PC-9 (cell line): ENCODE measurements around the gene RPL39. TPM values are rescaled to one million over a fixed set of nuclear protein-coding genes. Genes with fewer than 3 reads are reported as not detected.

ENCODE experiments used
- BruUV-seq: library from RNA; stranded (reverse); fragments of 400-500 nt; replicated peaks from 2 replicates; lab custom pipeline; 2021; lab: Mats Ljungman, UMichigan
- CTCF ChIA-PET: fragments of 300-600 bp; sonication (Branson Sonifier 250); formaldehyde crosslinking; loops from one replicate; lab custom pipeline; 2022; ENCODE audit warnings: antibody characterized with exemption; lab: Charles Lee
- POLR2A ChIA-PET: fragments of 300-600 bp; sonication (Branson Sonifier 250); formaldehyde crosslinking; loops from one replicate; lab custom pipeline; 2022; ENCODE audit warnings: antibody characterized with exemption; ENCODE audit not compliant: unreplicated experiment; lab: Charles Lee
- DNase-seq, 2 experiments: peaks; one replicate each; pipeline versions ENCODE4 v3.0.0 to v3.0.0-alpha.2; 2015 to 2022; ENCODE audit warnings: mixed read lengths in 1 of 2
- H2AFZ ChIP-seq: fragments of 200-600 bp; sonication (generic); 2 replicates; pipeline ENCODE4 v1.8.1; 2017; ENCODE audit warnings: antibody characterized with exemption
- H3F3A ChIP-seq: fragments of 200-600 bp; sonication (generic); 2 replicates; pipeline ENCODE4 v1.8.1; 2017; ENCODE audit warnings: antibody characterized with exemption, mild to moderate bottlenecking, low read depth; ENCODE audit not compliant: insufficient read depth
- H3K27ac ChIP-seq: fragments of 200-600 bp; sonication (generic); 2 replicates; pipeline ENCODE4 v1.6.1; 2016; ENCODE audit warnings: mixed run types
- H3K27me3 ChIP-seq: fragments of 200-600 bp; sonication (generic); 2 replicates; pipeline ENCODE4 v1.6.1; 2016; ENCODE audit warnings: low read depth, mixed run types; ENCODE audit not compliant: insufficient read depth
- H3K36me3 ChIP-seq: fragments of 200-600 bp; sonication (generic); 2 replicates; pipeline ENCODE4 v1.6.1; 2016; ENCODE audit warnings: low read depth, mixed run types
- H3K4me1 ChIP-seq: fragments of 200-600 bp; sonication (generic); replicated peaks from 2 replicates; pipeline ENCODE4 v1.6.1; 2016; ENCODE audit warnings: mixed run types; ENCODE audit not compliant: insufficient read depth
- H3K4me2 ChIP-seq: fragments of 200-600 bp; sonication (generic); 2 replicates; pipeline ENCODE4 v1.6.1; 2017; ENCODE audit warnings: mixed run types
- H3K4me3 ChIP-seq: fragments of 200-600 bp; sonication (generic); 2 replicates; pipeline ENCODE4 v1.6.1; 2016; ENCODE audit warnings: mixed run types
- H3K79me2 ChIP-seq: fragments of 200-600 bp; sonication (generic); 2 replicates; pipeline ENCODE4 v1.6.1; 2017; ENCODE audit warnings: low read depth, mixed run types
- H3K9me2 ChIP-seq: fragments of 200-600 bp; sonication (generic); 2 replicates; pipeline ENCODE4 v1.8.1; 2017; ENCODE audit warnings: mild to moderate bottlenecking; ENCODE audit not compliant: insufficient read depth
- H3K9me3 ChIP-seq: fragments of 200-600 bp; sonication (generic); 2 replicates; pipeline ENCODE4 v1.8.1; 2016; ENCODE audit warnings: low read depth; ENCODE audit not compliant: insufficient read depth
- H4K20me1 ChIP-seq: fragments of 200-600 bp; sonication (generic); 2 replicates; pipeline ENCODE4 v1.8.1; 2017; ENCODE audit not compliant: insufficient read depth
- EZH2 ChIP-seq: fragments of 200-600 bp; sonication (generic); IDR thresholded peaks from 2 replicates; pipeline ENCODE4 v1.8.0; 2017; ENCODE audit warnings: antibody characterized with exemption, low read depth
- intact Hi-C: fragments of 100-400 bp; cut with micrococcal nuclease; formaldehyde crosslinking; loops from one replicate; pipeline ENCODE4 v1.10.0; 2022; ENCODE audit not compliant: unreplicated experiment
- total RNA-seq: library from RNA; stranded (reverse); gene quantifications from 2 replicates; pipeline ENCODE4 v1.2.3, GENCODE V29; 2021
- TF ChIP-seq, protein P1 (sequence below): fragments of 200-600 bp; sonication (generic); conservative IDR thresholded peaks from 2 replicates; pipeline ENCODE4 v1.6.1; 2017; ENCODE audit warnings: mixed run types, antibody characterized with exemption, mild to moderate bottlenecking, moderate library complexity

The RPL39 gene
- total RNA-seq, 1 experiment from 2014 or later: 3,660 TPM

- Histone ChIP-seq H3K27me3 (no peaks in the 10 kb centered on the region), H3K36me3 (no peaks in the 10 kb centered on the region), H3F3A (no peaks in the 10 kb centered on the region), H3K9me2 (no peaks in the 10 kb centered on the region), H3K9me3 (no peaks in the 10 kb centered on the region), H3K79me2 (no peaks in the 10 kb centered on the region), H3K4me3 (no peak overlapping the region), H4K20me1 (no peaks in the 10 kb centered on the region), H3K27ac (no peak overlapping the region), H3K4me2 (no peak overlapping the region), H3K4me1 (no peaks in the 10 kb centered on the region), H2AFZ (no peak overlapping the region)
- intact Hi-C loops: no loop called here
- TF ChIP-seq EZH2: no peak
- TF ChIP-seq, protein P1, sequence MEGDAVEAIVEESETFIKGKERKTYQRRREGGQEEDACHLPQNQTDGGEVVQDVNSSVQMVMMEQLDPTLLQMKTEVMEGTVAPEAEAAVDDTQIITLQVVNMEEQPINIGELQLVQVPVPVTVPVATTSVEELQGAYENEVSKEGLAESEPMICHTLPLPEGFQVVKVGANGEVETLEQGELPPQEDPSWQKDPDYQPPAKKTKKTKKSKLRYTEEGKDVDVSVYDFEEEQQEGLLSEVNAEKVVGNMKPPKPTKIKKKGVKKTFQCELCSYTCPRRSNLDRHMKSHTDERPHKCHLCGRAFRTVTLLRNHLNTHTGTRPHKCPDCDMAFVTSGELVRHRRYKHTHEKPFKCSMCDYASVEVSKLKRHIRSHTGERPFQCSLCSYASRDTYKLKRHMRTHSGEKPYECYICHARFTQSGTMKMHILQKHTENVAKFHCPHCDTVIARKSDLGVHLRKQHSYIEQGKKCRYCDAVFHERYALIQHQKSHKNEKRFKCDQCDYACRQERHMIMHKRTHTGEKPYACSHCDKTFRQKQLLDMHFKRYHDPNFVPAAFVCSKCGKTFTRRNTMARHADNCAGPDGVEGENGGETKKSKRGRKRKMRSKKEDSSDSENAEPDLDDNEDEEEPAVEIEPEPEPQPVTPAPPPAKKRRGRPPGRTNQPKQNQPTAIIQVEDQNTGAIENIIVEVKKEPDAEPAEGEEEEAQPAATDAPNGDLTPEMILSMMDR: no peak
- no TSS peak for BruUV-seq
- DNase-seq: no peak
- CTCF ChIA-PET: no interaction called here
- POLR2A ChIA-PET: no interaction called here
Measured at GRCh38 chrX:119738742-119739141, 52.7 kb downstream of the RPL39 start.

Other genes with a start within 250 kb of the RPL39 start
- gene STEEP1, start 226.2 kb downstream of the RPL39 start, total RNA-seq: 56.5 and 63.7 TPM in 2 replicates
- gene UBE2A, start 217.1 kb downstream of the RPL39 start, total RNA-seq: 103 and 119 TPM in 2 replicates
- gene NKRF, start 185.2 kb downstream of the RPL39 start, total RNA-seq: 25.7 TPM in 2 replicates
- gene SEPTIN6, start 98.5 kb downstream of the RPL39 start, total RNA-seq: 32.8 and 43.7 TPM in 2 replicates
- 1.4 and 2.8 TPM in 2 replicates for gene SOWAHD, start 33.0 kb downstream of the RPL39 start, total RNA-seq
- 19.8 and 24.3 TPM in 2 replicates for gene UPF3B, start 61.3 kb upstream of the RPL39 start, total RNA-seq
- 23.2 and 24.2 TPM in 2 replicates for gene RNF113A, start 80.1 kb upstream of the RPL39 start, total RNA-seq
- gene NDUFA1, start 80.2 kb upstream of the RPL39 start, total RNA-seq: 181 and 189 TPM in 2 replicates
- 2.7 TPM in 1 of 2 replicates, not detected in the other for gene AKAP14, start 104.3 kb upstream of the RPL39 start, total RNA-seq
- 15.7 and 18.6 TPM in 2 replicates for gene NKAP, start 152.1 kb upstream of the RPL39 start, total RNA-seq